Activated CD4-positive, alpha-beta T cell treated with anti-CD3 and anti-CD28 coated beads, Interleukin-2, amount 10 ng/mL, durations not matched to agents 7 days and 5 days (primary cell): ENCODE data around the gene HID1. TPM values are rescaled to one million over a fixed set of nuclear protein-coding genes. Genes with fewer than 3 reads are reported as not detected.
"Not testable (repeated sequence)": the region's sequence is repeated elsewhere in the genome, so short reads cannot be mapped to it uniquely, and the experiment has no call there.

Experiments
- CTCF ChIA-PET: fragments of 350-600 bp; sonication (Branson Sonifier 250); formaldehyde crosslinking; loops from one replicate; lab custom pipeline; 2021; ENCODE audit warnings: antibody characterized with exemption; lab: Charles Lee
- POLR2A ChIA-PET: fragments of 350-600 bp; sonication (Branson Sonifier 250); formaldehyde crosslinking; loops from one replicate; lab custom pipeline; 2021; ENCODE audit warnings: antibody characterized with exemption; lab: Charles Lee
- DNase-seq: peaks from one replicate; pipeline ENCODE4 v3.0.0-alpha.2; 2020
- H3K27ac Mint-ChIP-seq: one replicate; pipeline ENCODE4 v1.8.0; 2021; ENCODE audit warnings: mild to moderate bottlenecking, moderate library complexity, mixed read lengths
- H3K27me3 Mint-ChIP-seq: one replicate; pipeline ENCODE4 v1.8.0; 2021; ENCODE audit warnings: mixed read lengths
- H3K36me3 Mint-ChIP-seq: one replicate; pipeline ENCODE4 v1.8.0; 2021; ENCODE audit warnings: low read depth, mixed read lengths
- H3K4me1 Mint-ChIP-seq: one replicate; pipeline ENCODE4 v1.8.0; 2021; ENCODE audit warnings: mixed read lengths
- H3K4me3 Mint-ChIP-seq: one replicate; pipeline ENCODE4 v1.8.0; 2021; ENCODE audit warnings: mild to moderate bottlenecking, moderate library complexity, mixed read lengths
- H3K9me3 Mint-ChIP-seq: one replicate; pipeline ENCODE4 v1.8.0; 2021; ENCODE audit warnings: mixed read lengths
- total RNA-seq, 2 experiments: library from RNA; stranded (reverse); gene quantifications; one replicate each; pipeline ENCODE4 v1.2.3, GENCODE V29; 2021

HID1 gene
- total RNA-seq, 2 experiments from 2014 or later: 0.44 to 0.82 TPM

- Mint-ChIP-seq H3K4me1 (peaks cover 2% of the 10 kb centered on the region), H3K4me3 (no peak overlapping the region), H3K27me3 (peaks cover 8% of the 10 kb centered on the region), H3K36me3 (no peaks in the 10 kb centered on the region), H3K27ac (no peak overlapping the region), H3K9me3 (no peaks in the 10 kb centered on the region)
- ChIA-PET POLR2A (no interaction called here), CTCF (interaction anchor here (0.6 to 1.2 kb wide), 3 partner anchors 12 to 150 kb away, joined by 3 to 4 read pairs (median 3); no protein-coding TSS in a partner anchor)
- no peak for DNase-seq
These were observed 65.5 kb downstream of the HID1 start for GRCh38 chr17:74907012-74907411.

- CTCF ChIA-PET: interaction anchor here (0.6 to 1.2 kb wide), 4 partner anchors 13 to 445 kb away, joined by 3 to 4 read pairs (median 3); no protein-coding TSS in a partner anchor
- DNase-seq, H3K36me3 Mint-ChIP-seq, POLR2A ChIA-PET, H3K9me3 Mint-ChIP-seq, H3K27ac Mint-ChIP-seq, H3K4me1 Mint-ChIP-seq, H3K27me3 Mint-ChIP-seq, H3K4me3 Mint-ChIP-seq: not testable (repeated sequence)
These were observed 66.3 kb downstream of the HID1 start for GRCh38 chr17:74906214-74906793.

GRCh38 chr17:74904687-74905409 is 67.7 kb downstream of the HID1 start:
- ChIA-PET POLR2A (no interaction called here), CTCF (no interaction called here)
- H3K9me3 Mint-ChIP-seq: no peaks in the 10 kb centered on the region
- no peaks in the 10 kb centered on the region for H3K36me3 Mint-ChIP-seq
- peaks cover 2% of the 10 kb centered on the region for H3K4me1 Mint-ChIP-seq
- peak overlapping the region; percentile 41 for H3K27ac Mint-ChIP-seq
- no peak overlapping the region for H3K4me3 Mint-ChIP-seq
- no peak for DNase-seq
- H3K27me3 Mint-ChIP-seq: peaks cover 8% of the 10 kb centered on the region

- peaks cover 12% of the 10 kb centered on the region for H3K27me3 Mint-ChIP-seq
- no peaks in the 10 kb centered on the region for H3K36me3 Mint-ChIP-seq
- peaks cover 2% of the 10 kb centered on the region for H3K4me1 Mint-ChIP-seq
- ChIA-PET POLR2A (no interaction called here), CTCF (no interaction called here)
- no peak overlapping the region for H3K27ac Mint-ChIP-seq
- no peak for DNase-seq
- H3K9me3 Mint-ChIP-seq: no peaks in the 10 kb centered on the region
- H3K4me3 Mint-ChIP-seq: no peak overlapping the region
These were observed 68.9 kb downstream of the HID1 start for GRCh38 chr17:74903671-74904070.

GRCh38 chr17:74903034-74903433 is 69.5 kb downstream of the HID1 start:
- H3K36me3 Mint-ChIP-seq: no peaks in the 10 kb centered on the region
- no peaks in the 10 kb centered on the region for H3K9me3 Mint-ChIP-seq
- ChIA-PET POLR2A (no interaction called here), CTCF (interaction anchor here (1.5 kb wide), 1 partner anchor 59 kb away, joined by 5 read pairs; no protein-coding TSS in a partner anchor)
- no peak for DNase-seq
- H3K27ac Mint-ChIP-seq: no peak overlapping the region
- H3K4me1 Mint-ChIP-seq: peaks cover 2% of the 10 kb centered on the region
- no peak overlapping the region for H3K4me3 Mint-ChIP-seq
- peaks cover 12% of the 10 kb centered on the region for H3K27me3 Mint-ChIP-seq

- ChIA-PET POLR2A (no interaction called here), CTCF (interaction anchor here (0.7 to 1.5 kb wide), 2 partner anchors 57 to 60 kb away, joined by 3 to 5 read pairs; no protein-coding TSS in a partner anchor)
- no peak for DNase-seq
- Mint-ChIP-seq H3K27ac (no peak overlapping the region), H3K36me3 (no peaks in the 10 kb centered on the region), H3K27me3 (peaks cover 19% of the 10 kb centered on the region), H3K4me1 (peaks cover 2% of the 10 kb centered on the region), H3K9me3 (no peaks in the 10 kb centered on the region), H3K4me3 (no peak overlapping the region)
These were observed 71.0 kb downstream of the HID1 start for GRCh38 chr17:74901353-74902135.

Other genes starting within 250 kb of the HID1 start
- 10 to 100 TPM; 28.2 to 30.4 TPM for gene RAB37, start 235.5 kb downstream of the HID1 start, total RNA-seq
- 100 to 1,000 TPM; 254 to 281 TPM for gene NHERF1, start 224.1 kb downstream of the HID1 start, total RNA-seq
- 10 to 100 TPM; 28.6 to 34.4 TPM for gene NAT9, start 196.4 kb downstream of the HID1 start, total RNA-seq
- under 1 TPM; 0.20 to 0.25 TPM for gene GRIN2C, start 112.9 kb downstream of the HID1 start, total RNA-seq
- gene FDXR, start 99.8 kb downstream of the HID1 start, total RNA-seq: 10 to 100 TPM; 36.0 to 43.4 TPM
- gene FADS6, start 79.1 kb downstream of the HID1 start, total RNA-seq: not detected
- gene USH1G, start 49.5 kb downstream of the HID1 start, total RNA-seq: not detected
- gene OTOP2, start 48.5 kb downstream of the HID1 start, total RNA-seq: not detected
- not detected for gene OTOP3, start 36.9 kb downstream of the HID1 start, total RNA-seq
- under 1 TPM; 0.31 to 0.40 TPM for gene CDR2L, start 14.9 kb upstream of the HID1 start, total RNA-seq
- 10 to 100 TPM; 41.2 to 46.2 TPM for gene MRPL58, start 39.9 kb upstream of the HID1 start, total RNA-seq
- gene ATP5PD, start 74.2 kb upstream of the HID1 start, total RNA-seq: 100 to 1,000 TPM; 252 to 259 TPM
- 10 to 100 TPM; 21.7 TPM for gene KCTD2, start 74.5 kb upstream of the HID1 start, total RNA-seq
- gene SLC16A5, start 115.2 kb upstream of the HID1 start, total RNA-seq: 10 to 100 TPM; 11.4 to 12.2 TPM
- gene ARMC7, start 137.2 kb upstream of the HID1 start, total RNA-seq: 10 to 100 TPM; 18.5 to 18.8 TPM
- gene NT5C, start 159.0 kb upstream of the HID1 start, total RNA-seq: 10 to 100 TPM; 45.2 to 50.4 TPM
- gene JPT1, start 181.8 kb upstream of the HID1 start, total RNA-seq: 100 to 1,000 TPM; 277 to 280 TPM
- 100 to 1,000 TPM; 527 to 642 TPM for gene SUMO2, start 210.2 kb upstream of the HID1 start, total RNA-seq
- 100 to 1,000 TPM; 140 to 172 TPM for gene NUP85, start 232.9 kb upstream of the HID1 start, total RNA-seq